ENCODE measurements around the gene TEX13A. TPM values are rescaled to one million over a fixed set of nuclear protein-coding genes. Genes with fewer than 3 reads are reported as not detected.

Gene TEX13A
- not detected for total RNA-seq

GRCh38 chrX:105220636-105221035 lies at the start of gene TEX13A:
Gene TEX13A, minus strand, starts transcription at chrX:105220694. Its CDS starts 297 bp downstream, at chrX:105220397.
- Histone ChIP-seq H3K4me1 (no peaks in the 10 kb centered on the region), H3K36me3 (no peaks in the 10 kb centered on the region), H3K9me3 (no peaks in the 10 kb centered on the region), H3K4me3 (no peak within 1 kb of the TSS), H3K27me3 (no peaks in the 10 kb centered on the region), H3K27ac (no peak within 1 kb of the TSS)
- TF ChIP-seq EP300 (IDR thresholded peaks at IDR 0.05): no peak
- TF ChIP-seq CTCF (IDR thresholded peaks at IDR 0.05): no peak
- TF ChIP-seq POLR2A (IDR thresholded peaks at IDR 0.05): no peak
- no peak for DNase-seq (ENCODE audit: low spot score in 2 of 2)
- 85 to 90% methylated on average over 6 to 7 of the region's 7 CpGs for WGBS, 2 donors

GRCh38 chrX:105269386-105269785 lies 48.9 kb upstream of the TEX13A start:
- no peaks in the 10 kb centered on the region for H3K36me3 ChIP-seq
- DNase-seq (ENCODE audit: low spot score in 2 of 2): no peak
- no peak overlapping the region for H3K4me3 ChIP-seq
- TF ChIP-seq CTCF (IDR thresholded peaks at IDR 0.05) (no peak), EP300 (IDR thresholded peaks at IDR 0.05) (no peak), POLR2A (IDR thresholded peaks at IDR 0.05) (no peak)
- H3K27ac ChIP-seq: no peak overlapping the region
- H3K27me3 ChIP-seq: peaks cover 0 to 5% of the 10 kb centered on the region in 2 donors
- WGBS, 2 donors: 86 to 100% methylated on average over 2 of the region's 2 CpGs
- H3K9me3 ChIP-seq: no peaks in the 10 kb centered on the region
- H3K4me1 ChIP-seq: no peaks in the 10 kb centered on the region

DNA sequence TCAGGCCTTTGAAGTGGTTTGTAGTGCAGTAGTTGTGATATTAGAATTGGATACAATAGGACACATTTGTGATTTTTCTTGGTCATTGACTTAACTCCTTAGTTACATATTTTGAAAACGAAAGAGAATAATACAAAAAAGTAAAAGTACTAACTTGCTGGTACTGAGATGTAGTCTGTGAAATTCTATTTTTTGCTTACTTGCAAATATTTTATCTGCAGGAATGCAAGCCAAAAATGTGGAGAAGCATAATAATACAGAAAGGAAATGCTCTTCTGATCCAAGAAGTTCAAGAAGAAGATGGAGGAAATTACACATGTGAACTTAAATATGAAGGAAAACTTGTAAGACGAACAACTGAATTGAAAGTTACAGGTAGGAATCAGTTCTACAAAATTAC lies 46.7 kb upstream of the TEX13A start:
- H3K27ac ChIP-seq: no peak overlapping the region
- TF ChIP-seq CTCF (IDR thresholded peaks at IDR 0.05): no peak
- no peaks in the 10 kb centered on the region for H3K9me3 ChIP-seq
- no peaks in the 10 kb centered on the region for H3K36me3 ChIP-seq
- DNase-seq (ENCODE audit: low spot score in 2 of 2): no peak
- H3K4me1 ChIP-seq: no peaks in the 10 kb centered on the region
- no peak overlapping the region for H3K4me3 ChIP-seq
- H3K27me3 ChIP-seq: peaks cover 0 to 15% of the 10 kb centered on the region in 2 donors
- WGBS, 2 donors: 65 to 75% methylated on average over 2 of the region's 2 CpGs

DNA sequence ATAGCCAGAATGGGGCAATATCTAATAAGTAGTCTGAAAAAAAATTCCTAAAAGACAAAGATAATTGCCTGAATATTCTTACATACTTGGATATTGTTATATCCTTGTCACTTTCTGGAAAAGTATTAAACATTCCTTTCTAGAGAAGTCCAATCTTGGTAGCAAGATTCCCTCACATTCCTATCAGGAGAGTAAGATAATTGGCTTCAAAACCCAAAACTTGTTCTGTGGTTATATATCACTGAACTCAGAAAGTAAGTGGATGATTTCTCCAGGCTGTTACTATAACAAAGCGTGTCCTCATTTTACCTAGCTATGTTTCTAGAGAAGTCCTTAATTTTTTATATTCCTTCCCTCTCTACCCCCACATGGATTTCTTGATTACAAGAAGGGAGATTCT lies 46.0 kb upstream of the TEX13A start:
- 82 to 92% methylated on average over 1 of the region's 1 CpG for WGBS, 2 donors
- Histone ChIP-seq H3K4me1 (no peaks in the 10 kb centered on the region), H3K36me3 (no peaks in the 10 kb centered on the region), H3K27ac (no peak overlapping the region), H3K4me3 (no peak overlapping the region), H3K9me3 (no peaks in the 10 kb centered on the region), H3K27me3 (peaks cover 0 to 15% of the 10 kb centered on the region in 2 donors)
- no peak for DNase-seq (ENCODE audit: low spot score in 2 of 2)
- TF ChIP-seq POLR2A (IDR thresholded peaks at IDR 0.05): no peak
- no peak for TF ChIP-seq EP300 (IDR thresholded peaks at IDR 0.05)

DNA sequence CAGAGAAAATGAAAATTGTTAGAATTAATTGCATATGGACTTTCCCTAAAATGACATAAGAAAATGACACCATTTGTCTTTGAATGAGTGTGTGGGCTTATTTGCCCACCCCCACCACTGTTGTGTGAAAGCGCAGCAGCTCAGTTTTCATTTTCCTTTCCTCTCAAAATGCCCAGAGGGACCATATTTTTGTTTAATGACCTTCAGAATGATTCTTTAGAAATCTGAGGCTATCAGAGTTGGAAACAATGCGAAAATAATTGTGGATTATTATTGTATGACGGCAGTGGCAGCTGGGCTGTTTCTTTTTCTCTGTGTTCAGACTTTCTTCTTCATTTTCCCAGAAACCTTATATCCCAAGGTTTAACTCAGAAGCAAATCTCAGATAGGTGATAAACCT lies 44.6 kb upstream of the TEX13A start:
- H3K36me3 ChIP-seq: no peaks in the 10 kb centered on the region
- TF ChIP-seq CTCF (IDR thresholded peaks at IDR 0.05) (no peak), POLR2A (IDR thresholded peaks at IDR 0.05) (no peak), EP300 (IDR thresholded peaks at IDR 0.05) (no peak)
- no peak overlapping the region for H3K4me3 ChIP-seq
- H3K4me1 ChIP-seq: no peaks in the 10 kb centered on the region
- no peak for DNase-seq (ENCODE audit: low spot score in 2 of 2)
- WGBS, 2 donors: 36 to 40% methylated on average over 3 of the region's 3 CpGs
- no peak overlapping the region for H3K27ac ChIP-seq
- H3K9me3 ChIP-seq: no peaks in the 10 kb centered on the region
- peaks cover 0 to 15% of the 10 kb centered on the region in 2 donors for H3K27me3 ChIP-seq

DNA sequence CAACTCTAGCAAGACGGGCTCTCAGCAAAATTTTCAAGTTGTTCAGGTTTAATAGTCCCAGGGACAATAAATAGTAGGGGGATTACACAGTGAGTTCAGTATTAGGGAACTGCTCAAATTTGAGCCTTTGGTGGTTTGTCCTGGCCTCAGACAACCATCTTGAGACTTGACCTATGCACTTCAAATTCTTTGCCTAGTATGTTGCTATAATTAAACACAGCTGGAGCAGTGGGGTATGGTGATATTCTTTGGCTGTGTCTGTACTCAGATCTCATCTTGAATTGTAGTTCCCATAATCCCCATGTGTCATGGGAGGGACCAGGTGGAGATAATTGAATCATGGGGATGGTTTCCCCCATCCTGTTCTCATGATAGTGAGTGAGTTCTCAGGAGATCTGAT lies 43.3 kb upstream of the TEX13A start:
- Histone ChIP-seq H3K27me3 (peaks cover 0 to 15% of the 10 kb centered on the region in 2 donors), H3K9me3 (no peaks in the 10 kb centered on the region), H3K27ac (no peak overlapping the region), H3K4me1 (no peaks in the 10 kb centered on the region), H3K4me3 (no peak overlapping the region), H3K36me3 (no peaks in the 10 kb centered on the region)
- WGBS, 2 donors: 72% methylated on average over 1 of the region's 1 CpG; no CpG with 5 or more reads in 1 of the 2 donors
- no peak for TF ChIP-seq CTCF (IDR thresholded peaks at IDR 0.05)
- no peak for TF ChIP-seq POLR2A (IDR thresholded peaks at IDR 0.05)
- TF ChIP-seq EP300 (IDR thresholded peaks at IDR 0.05): no peak
- DNase-seq (ENCODE audit: low spot score in 2 of 2): no peak
